NCI-H524 treated with DMSO at 0.1 percent for 48 hours (cell line): ENCODE results near the gene REM2.
"Not testable (repeated sequence)": the region's sequence is repeated elsewhere in the genome, so short reads cannot be mapped to it uniquely, and the experiment has no call there.

Source experiments
- DNase-seq: peaks from one replicate; lab custom pipeline; 2025; lab: John Stamatoyannopoulos, UW

Gene REM2

GRCh38 chr14:22848351-22849164 lies 34.5 kb upstream of the REM2 start:
- DNase-seq = no peak

- no peak for DNase-seq
These were observed 33.7 kb upstream of the REM2 start for GRCh38 chr14:22849212-22849819.

- no peak for DNase-seq
These were observed 31.9 kb upstream of the REM2 start for GRCh38 chr14:22850944-22851764.

- DNase-seq = not testable (repeated sequence)
These were observed 30.8 kb upstream of the REM2 start for GRCh38 chr14:22852178-22852577.

- no peak for DNase-seq
These were observed 30.5 kb upstream of the REM2 start for GRCh38 chr14:22852599-22852939.

- peak; percentile 92 for DNase-seq
These were observed 29.9 kb upstream of the REM2 start for GRCh38 chr14:22852940-22853767.

- DNase-seq = not testable (repeated sequence)
These were observed 28.7 kb upstream of the REM2 start for GRCh38 chr14:22854296-22854695.

GRCh38 chr14:22854963-22855724 lies 27.9 kb upstream of the REM2 start:
- no peak for DNase-seq

- DNase-seq = no peak
These were observed 26.6 kb upstream of the REM2 start for GRCh38 chr14:22856428-22856827.

- not testable (repeated sequence) for DNase-seq
These were observed 22.6 kb upstream of the REM2 start for GRCh38 chr14:22860377-22860776.

GRCh38 chr14:22861651-22862050 lies 21.4 kb upstream of the REM2 start:
- DNase-seq = no peak

- DNase-seq = no peak
These were observed 18.0 kb upstream of the REM2 start for GRCh38 chr14:22864979-22865378.

GRCh38 chr14:22865424-22866405 lies 17.3 kb upstream of the REM2 start:
- DNase-seq = peak; percentile 20

GRCh38 chr14:22866874-22867273 lies 16.1 kb upstream of the REM2 start:
- no peak for DNase-seq

- DNase-seq = no peak
These were observed 12.2 kb upstream of the REM2 start for GRCh38 chr14:22870811-22871223.

GRCh38 chr14:22871224-22872032 lies 11.6 kb upstream of the REM2 start, which contains the start of gene LRP10:
Gene LRP10 (plus strand): TSS chr14:22871740. CDS start chr14:22872304, 564 bp downstream.
- DNase-seq = peak; percentile 49

GRCh38 chr14:22872033-22872832 lies 10.8 kb upstream of the REM2 start:
- peak; percentile 54 for DNase-seq
